BE2C (cell line): ENCODE data around the gene VEGFA.

Source experiments
- DNase-seq: peaks from one replicate; pipeline ENCODE4 v3.0.0-alpha.2; 2020
- H3K27me3 ChIP-seq: fragments of 250-450 bp; sonication (Bioruptor Pico); 2 replicates; pipeline ENCODE4 v1.5.1; 2020; ENCODE audit warnings: mild to moderate bottlenecking
- H3K36me3 ChIP-seq: fragments of 250-450 bp; sonication (Bioruptor Pico); 2 replicates; pipeline ENCODE4 v1.5.1; 2020; ENCODE audit warnings: mild to moderate bottlenecking
- H3K4me1 ChIP-seq: fragments of 250-450 bp; sonication (Bioruptor Pico); 2 replicates; pipeline ENCODE4 v1.5.1; 2020
- H3K4me3 ChIP-seq: 2 replicates; pipeline ENCODE4 v1.5.1; 2011; ENCODE audit warnings: low read depth, low read length
- H3K9me3 ChIP-seq: fragments of 250-450 bp; sonication (Bioruptor Pico); 2 replicates; pipeline ENCODE4 v1.5.1; 2020
- CTCF ChIP-seq: IDR thresholded peaks from 2 replicates; pipeline ENCODE4 v1.5.1; 2012; ENCODE audit warnings: mild to moderate bottlenecking, low read depth, low read length

The VEGFA gene

DNA sequence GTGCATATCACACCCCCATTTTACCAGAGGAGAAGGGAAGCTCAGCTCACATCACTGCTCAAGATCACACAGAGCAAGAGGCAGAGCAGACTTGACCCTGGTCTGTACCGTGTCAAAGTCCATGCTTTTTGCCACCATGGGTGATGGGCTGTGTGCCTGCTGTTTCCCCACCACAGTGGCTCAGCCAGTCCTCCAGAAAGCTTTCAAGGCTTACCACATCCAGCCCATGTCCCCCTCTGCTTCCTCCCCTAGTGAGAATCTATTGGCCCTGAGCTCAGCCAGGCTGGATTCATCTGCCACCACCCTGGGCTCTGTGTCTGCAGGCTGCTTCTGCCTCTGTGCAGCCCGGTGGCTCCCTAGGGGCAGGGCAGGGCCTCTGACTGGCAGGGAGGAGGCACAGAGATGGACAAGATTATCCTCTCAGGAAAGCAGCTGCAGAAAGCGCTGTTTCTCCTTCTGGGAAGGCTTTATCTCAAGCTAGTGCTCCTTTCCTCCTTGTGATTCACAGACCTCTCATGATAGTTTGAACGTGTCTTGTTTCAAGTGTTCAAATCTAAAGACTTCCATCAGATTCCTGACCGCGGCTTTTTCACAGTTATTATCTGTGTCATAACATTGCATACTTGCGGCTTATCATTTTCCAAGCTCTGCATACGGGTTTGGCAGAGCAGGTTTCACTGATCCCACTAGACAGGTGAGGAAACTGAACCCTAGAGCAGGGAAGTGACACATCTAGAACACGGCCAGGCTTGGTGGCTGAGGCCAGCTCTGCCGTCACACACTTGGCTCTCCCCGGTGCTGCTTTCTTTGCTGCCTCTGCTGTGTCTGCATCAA is 37.4 kb downstream of the VEGFA start:
- no peaks in the 10 kb centered on the region for H3K9me3 ChIP-seq
- H3K4me1 ChIP-seq: peaks cover 44% of the 10 kb centered on the region
- peak overlapping the region; percentile 2; the same call in 1 of the 2 replicates for H3K4me3 ChIP-seq

GRCh38 chr6:43808412-43808811 is 38.4 kb downstream of the VEGFA start:
- H3K4me1 ChIP-seq: peaks cover 44% of the 10 kb centered on the region
- H3K4me3 ChIP-seq: no peak overlapping the region
- no peak for TF ChIP-seq CTCF
- H3K27me3 ChIP-seq: no peaks in the 10 kb centered on the region
- no peaks in the 10 kb centered on the region for H3K9me3 ChIP-seq
- no peaks in the 10 kb centered on the region for H3K36me3 ChIP-seq
- no peak for DNase-seq

More for the DNA sequence above, 37.4 kb downstream of the VEGFA start:
- TF ChIP-seq CTCF: no peak
- DNase-seq: peak; percentile 96
- no peaks in the 10 kb centered on the region for H3K27me3 ChIP-seq
- no peaks in the 10 kb centered on the region for H3K36me3 ChIP-seq

GRCh38 chr6:43809417-43810305 is 39.6 kb downstream of the VEGFA start:
- Histone ChIP-seq H3K27me3 (no peaks in the 10 kb centered on the region), H3K4me3 (no peak overlapping the region), H3K36me3 (no peaks in the 10 kb centered on the region), H3K4me1 (peaks cover 44% of the 10 kb centered on the region), H3K9me3 (no peaks in the 10 kb centered on the region)
- no peak for TF ChIP-seq CTCF
- peak; percentile 62 for DNase-seq

DNA sequence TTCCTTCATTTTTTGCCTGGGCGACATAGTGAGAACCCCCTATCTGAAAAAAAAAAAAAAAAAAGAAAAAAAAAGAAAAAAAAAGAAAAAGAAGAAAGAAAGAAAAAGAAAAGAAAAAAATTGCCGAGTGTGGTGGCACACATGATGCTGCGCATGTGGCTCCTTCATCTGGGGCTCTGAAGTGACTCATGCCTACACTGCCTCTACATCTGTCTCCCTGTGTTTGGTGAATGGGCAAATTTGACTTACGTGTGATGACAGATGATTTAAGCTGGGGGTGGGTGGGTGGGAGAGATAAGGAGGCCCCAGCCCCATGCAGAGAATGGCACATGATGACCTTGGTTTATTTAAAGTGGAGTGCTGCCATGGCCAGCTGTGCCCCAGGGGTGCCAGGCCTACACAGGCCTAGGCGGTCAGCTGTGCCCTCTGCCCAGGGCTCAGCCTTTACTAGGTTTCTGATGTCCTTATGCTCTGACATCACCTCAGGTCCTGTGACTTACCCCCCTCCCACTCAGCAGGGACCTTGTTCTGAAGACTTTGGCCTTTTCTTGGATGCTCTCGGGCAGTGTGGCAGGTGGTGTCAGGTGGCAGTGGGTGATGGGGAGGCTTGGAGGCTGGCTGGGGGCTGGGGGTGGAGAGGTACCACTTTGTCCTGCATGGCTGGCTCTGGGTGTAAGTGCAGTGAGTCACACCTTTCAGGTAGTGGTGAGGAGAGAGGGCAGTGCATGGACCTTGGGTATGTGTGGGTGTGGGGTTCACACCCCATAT is 41.1 kb downstream of the VEGFA start:
- H3K4me3 ChIP-seq: no peak overlapping the region
- H3K36me3 ChIP-seq: no peaks in the 10 kb centered on the region
- peaks cover 36% of the 10 kb centered on the region for H3K4me1 ChIP-seq
- DNase-seq: no peak
- no peak for TF ChIP-seq CTCF
- H3K9me3 ChIP-seq: no peaks in the 10 kb centered on the region
- no peaks in the 10 kb centered on the region for H3K27me3 ChIP-seq

DNA sequence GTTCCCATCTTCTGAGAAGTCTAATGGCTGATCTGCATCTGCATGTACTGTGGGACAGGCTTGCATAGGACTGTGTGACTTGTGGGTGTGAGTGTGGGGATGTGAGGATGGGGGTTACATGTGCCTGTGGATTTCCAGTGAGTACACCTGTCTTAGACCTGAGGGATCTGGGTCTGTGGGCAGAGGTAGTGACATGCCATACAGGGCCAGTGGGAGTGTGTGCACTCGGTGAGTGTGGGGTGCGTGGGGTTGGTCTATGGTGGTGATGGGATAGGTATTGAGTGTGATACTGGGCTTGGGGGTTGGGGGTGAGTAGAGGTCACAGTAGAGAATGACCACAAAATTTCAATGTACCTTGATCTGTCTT is 41.7 kb downstream of the VEGFA start:
- Histone ChIP-seq H3K4me1 (peaks cover 30% of the 10 kb centered on the region), H3K27me3 (no peaks in the 10 kb centered on the region), H3K4me3 (no peak overlapping the region), H3K36me3 (no peaks in the 10 kb centered on the region), H3K9me3 (no peaks in the 10 kb centered on the region)
- no peak for DNase-seq
- no peak for TF ChIP-seq CTCF
